Activated CD4-positive, alpha-beta T cell treated with anti-CD3 and anti-CD28 coated beads for 48 hours (primary cell): ENCODE measurements around the gene ZNF280B.
A peak's percentile ranks its signal among the peaks of the same experiment; 100 is the strongest.

Experiments
- DNase-seq: peaks from one replicate; pipeline ENCODE4 v3.0.0-alpha.2; 2020

Gene ZNF280B, protein sequence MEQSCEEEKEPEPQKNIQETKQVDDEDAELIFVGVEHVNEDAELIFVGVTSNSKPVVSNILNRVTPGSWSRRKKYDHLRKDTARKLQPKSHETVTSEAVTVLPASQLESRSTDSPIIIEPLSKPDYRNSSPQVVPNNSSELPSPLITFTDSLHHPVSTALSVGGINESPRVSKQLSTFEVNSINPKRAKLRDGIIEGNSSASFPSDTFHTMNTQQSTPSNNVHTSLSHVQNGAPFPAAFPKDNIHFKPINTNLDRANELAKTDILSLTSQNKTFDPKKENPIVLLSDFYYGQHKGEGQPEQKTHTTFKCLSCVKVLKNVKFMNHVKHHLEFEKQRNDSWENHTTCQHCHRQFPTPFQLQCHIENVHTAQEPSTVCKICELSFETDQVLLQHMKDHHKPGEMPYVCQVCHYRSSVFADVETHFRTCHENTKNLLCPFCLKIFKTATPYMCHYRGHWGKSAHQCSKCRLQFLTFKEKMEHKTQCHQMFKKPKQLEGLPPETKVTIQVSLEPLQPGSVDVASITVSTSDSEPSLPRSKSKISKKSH

DNA sequence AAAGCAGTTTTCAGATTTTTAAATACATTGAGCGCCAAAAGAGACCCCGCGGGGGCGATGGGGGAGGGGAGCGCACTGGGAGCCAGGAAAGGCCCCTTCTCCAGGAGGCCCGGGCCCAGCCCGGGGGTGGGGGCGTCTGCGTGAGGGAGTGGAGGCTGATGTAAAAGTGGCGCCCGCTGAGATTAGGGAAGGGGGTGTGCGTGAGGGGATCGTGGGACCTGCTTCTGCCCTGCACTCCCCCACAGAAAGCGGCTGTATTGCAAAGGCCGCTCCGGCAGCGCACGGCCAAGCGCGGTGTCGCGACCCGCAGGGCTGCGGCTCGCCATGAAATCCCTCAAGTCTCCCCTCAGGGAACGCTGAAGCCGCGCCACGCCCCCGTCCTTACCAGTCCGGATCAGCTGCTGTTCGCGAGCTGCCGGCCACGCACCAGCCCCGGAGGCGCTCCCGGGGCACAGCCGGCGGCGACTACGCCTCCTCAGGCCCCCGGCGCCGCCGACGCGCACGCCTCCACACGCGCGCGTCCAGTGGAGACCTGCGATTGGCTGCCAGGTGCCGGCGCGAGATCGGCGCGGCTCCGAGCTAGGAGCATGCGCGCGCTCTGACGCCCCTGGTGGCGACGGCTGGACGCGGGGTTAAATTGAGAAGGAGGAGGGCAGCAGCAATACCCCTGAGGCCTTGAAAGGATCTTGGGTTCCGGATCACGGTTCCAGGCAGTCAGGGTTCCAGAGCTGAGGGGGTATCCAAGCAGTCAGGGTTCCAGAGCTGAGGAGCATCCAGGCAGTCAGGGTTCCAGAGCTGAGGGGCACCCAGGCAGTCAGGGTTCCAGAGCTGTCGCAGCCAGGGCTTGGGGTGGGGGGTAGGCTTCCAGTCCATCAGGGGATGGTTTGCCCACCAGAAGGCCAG lies at the start of gene ZNF280B:
Gene ZNF280B (minus strand): TSS at position 469 of the 903 bp plus-strand sequence. CDS start 19,344 bp downstream, outside the sequence.
- DNase-seq, result peak; percentile 90

DNA sequence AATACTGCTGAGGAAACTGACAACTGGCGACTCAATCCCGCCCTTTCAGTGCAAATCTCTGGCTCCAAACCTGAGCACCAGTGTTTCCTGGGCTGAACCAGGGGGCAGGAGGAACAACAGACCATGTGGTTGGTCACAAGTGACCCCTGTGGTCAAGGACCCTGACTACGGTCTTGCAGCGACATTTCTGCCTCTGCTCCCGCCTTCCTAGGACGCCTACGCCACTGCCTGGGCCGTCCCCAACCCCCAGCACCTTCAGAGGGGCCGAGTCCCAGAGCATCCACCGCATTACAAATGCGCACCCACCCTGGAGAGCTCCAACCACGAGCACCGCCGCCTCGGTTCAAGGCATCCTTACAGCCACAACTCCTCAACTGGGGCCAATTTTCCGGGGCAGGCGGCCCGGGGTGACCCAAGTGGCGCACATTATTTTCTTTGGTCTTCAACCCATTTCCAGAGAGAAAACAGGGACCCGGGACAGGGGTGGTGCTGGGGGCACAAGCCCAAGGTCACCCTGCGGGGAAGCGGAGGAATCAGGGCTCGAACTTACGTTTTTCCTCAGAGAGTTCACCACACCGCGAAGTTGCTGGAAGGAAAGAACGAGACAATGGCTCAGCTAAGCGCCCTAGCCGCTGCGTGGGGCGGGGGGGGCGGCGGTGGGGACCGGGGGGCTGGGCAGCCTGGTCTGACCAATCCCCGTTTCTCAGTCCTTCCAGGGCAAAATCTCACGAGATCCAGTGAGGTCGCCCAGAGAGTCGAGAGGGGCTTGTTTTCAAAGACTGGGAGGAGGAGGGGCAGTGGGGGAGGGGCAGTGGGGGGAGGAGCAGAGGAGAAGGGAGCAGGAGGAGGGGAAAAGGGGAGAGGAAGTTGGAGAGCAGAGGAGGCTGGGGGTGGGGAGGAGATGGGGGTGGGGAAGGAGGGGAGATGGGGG lies 48.7 kb upstream of the ZNF280B start:
- no peak for DNase-seq

DNA sequence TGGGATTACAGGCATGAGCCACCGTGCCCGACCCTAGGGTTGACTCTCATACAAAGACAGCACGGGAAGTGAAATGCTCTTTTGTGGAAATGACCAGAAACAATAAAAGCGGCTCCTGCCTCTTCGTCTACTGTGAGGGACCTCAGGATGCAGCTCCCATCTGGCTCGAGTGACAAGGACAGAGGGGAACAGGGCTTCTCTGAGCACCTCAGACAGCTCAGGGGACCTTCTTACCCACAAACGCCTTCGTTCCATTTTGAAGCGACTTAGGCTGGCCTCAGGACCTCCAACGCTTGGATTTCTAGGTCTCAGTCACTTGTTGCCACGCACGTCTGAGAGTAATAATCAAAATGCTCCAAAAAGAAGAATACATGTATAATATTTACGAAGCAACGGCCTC lies 48.0 kb upstream of the ZNF280B start:
- no peak for DNase-seq

DNA sequence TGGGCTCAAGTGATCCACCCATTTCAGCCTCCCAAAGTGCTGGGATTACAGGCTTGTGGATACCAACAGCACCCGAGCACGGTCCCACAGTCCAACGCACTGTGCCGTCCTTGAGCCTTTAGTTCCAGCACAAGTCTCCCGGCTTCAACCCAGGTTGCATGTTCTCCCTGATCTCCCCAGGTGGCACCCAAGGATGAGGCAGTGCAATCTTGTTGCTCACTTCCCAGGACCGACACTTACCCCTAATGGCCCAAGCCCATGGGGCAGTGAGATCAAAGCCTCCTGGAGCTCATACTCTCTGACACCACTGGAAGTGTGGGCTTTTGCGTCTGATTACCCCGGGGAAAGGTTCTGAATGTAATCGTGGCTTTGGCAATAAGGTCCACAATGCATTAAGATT lies 47.1 kb upstream of the ZNF280B start:
- no peak for DNase-seq

DNA sequence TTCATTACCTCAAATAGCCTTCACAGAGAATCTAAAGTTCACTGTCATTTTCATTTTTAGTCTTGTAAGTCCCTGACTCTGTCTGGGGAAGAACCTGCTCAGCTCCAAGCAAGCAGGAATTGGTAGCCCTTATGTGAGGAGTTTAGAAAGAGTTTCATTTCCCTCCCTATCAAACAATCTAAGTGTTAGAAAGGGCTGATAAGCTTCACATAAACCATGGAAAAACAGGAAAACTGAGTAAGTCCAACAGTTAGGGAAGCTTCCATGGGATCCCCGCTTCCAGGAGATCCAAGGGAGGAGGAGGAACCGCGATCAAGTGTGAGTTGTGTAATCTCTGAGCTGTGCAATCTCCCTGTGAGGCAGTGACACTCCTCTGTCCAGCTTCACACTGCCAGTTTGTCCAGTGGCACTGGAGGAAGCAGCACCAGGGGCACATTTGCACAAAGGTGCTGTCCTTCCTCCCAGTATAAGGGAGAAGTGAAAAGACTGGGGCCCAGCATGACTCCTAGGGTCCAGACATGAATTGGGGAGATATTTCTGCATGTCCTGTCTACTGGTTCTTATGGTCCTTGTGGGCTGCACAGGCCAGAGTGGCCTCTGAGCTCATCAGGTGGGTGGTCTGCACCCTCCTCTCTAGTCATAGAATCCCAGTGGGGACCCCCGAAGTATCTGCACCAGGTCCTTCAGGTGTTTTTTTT lies 46.2 kb upstream of the ZNF280B start:
- DNase-seq, result no peak

DNA sequence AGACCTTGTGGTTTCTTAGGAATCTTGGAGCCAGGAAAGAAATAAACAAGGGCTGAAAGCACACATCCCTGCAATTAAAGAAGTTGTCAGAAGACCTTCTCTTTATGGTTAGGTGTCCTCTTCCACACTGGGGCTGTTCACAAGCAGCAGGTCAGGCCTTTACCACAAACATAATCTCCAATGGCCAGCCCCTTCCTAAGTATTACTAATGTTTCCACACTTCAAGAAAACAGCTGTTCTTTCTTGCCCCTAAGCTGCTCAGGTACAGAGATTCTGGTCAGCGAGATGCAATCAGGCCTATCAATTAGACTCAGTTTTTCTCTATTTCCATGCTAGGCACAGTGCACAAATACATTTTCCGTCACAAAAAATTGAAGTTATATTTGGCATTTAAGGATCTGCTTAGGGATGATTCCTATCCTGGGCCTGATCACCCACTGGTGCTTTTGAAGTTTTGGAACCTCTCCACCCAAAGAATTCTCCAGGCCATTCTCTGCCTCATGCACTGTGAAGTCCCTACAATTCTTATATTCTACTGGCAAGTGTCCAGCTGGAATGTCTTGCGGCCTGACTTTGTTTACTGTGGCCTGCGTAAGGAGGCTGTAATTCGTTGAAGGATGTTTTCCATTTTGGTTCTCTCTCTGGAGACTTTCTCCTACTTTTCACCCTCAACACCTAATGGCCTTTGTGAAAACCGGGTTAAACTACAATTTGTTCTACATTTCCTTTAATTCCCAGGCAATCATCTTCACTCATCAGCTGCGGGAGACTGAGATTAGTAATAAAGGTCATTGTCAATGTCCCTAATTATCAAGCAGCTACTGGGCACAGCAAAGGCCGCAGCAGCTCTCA lies 45.4 kb upstream of the ZNF280B start:
- no peak for DNase-seq

DNA sequence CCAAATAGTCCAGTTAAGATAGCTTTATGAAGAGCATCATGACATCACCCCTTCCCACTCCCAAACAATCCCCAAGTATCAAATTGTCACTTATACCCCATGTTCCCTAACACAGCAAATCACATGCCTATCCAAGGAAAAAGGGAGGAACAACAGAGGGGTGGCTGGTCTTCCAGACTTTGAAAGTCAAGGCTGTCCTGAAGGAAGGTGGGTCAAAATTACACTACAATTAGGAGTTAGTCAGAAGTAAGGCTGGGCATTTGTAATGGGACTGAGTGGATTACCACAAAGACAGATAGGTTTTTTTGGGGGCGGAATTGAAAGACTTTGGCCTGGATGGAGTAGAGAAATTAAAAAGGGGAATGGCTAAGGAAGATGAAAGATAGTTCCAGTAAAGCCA lies 44.6 kb upstream of the ZNF280B start:
- DNase-seq, result no peak

DNA sequence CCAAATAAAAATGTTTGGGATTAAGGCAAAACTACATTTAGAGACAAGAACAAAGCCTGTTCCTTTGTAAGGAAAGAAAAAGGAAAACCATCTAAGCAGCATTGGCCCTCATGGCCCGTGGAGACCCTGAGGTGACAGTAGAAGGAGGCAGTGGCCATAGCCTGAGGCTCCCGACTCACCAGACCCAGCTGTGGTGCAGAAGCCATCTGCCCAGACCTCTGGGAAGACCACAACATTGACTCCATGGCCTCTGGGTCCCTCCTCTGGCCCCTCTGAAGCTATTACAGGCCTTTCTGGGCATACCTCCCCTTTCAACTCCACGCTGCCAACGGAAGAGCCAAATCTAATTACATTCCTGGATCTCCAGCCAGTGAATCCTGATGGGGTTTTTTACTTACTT lies 44.1 kb upstream of the ZNF280B start:
- no peak for DNase-seq

DNA sequence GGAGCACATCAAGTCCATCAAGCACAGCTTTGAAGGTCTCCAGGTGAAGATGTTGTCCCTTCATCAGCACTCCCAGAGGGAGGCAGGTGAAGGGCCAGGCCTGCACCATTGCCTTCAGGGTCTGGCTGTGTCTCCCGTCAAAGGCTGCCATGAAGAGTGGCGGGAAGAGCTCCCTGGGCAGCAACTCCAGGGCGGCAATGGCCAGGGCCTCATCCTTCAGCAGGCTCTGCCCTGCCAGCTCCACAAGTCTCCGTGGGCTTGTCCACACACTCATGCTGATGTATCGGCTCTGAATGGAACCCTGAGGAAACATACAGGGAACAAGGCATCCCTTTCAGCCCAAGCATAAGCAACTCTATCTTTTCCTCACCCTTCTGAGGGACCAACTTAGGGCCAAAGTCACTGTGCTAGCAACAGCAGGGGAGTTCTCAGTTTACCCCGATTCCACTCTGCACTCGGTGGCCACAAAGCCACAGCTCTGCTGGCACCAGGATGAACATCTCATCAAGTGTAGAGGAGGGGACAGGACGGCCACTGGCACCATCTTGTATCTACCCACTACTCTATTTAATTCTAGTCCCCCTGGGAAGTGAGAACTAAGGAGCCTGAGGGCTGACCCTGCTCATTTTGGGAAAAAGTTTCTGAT lies 42.4 kb upstream of the ZNF280B start:
- DNase-seq, result no peak

DNA sequence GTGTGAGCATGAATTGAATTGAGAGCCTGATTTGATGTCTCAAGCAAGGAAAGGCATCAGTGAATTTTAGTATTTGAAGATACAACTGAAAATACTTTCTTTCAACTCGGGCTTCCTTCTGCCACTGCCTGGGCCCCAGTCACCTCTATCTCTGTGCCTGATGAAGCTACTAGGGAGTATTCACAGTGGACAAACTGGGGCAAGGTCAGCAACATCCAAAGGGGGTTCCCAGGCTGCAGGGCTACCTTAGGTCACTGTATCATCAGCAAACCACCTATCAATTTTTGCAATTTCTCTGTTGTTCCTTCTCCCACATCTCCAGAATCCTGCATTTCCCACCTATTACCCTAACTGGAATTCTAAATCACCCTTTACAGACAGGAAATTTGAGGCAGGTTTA lies 40.4 kb upstream of the ZNF280B start:
- DNase-seq, result no peak

DNA sequence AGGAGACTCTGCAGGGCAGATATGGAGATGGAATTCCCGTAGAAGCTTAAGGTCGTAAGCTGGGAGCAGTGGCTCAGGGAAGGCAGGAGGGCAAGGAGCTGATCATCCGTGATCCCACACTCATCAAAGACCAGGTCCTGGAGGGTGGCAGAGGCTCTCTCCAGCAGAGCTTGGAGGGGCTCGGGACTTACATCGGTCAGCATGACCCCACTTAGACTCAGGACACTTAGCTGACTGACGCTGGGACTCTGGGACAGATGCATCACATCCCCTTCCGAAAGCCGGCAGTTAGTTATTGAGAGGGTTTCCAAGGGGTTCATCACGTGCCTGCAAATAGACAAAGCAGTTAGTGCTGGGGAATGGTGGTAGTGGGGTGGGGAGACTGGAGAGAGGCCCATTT lies 39.8 kb upstream of the ZNF280B start:
- no peak for DNase-seq

DNA sequence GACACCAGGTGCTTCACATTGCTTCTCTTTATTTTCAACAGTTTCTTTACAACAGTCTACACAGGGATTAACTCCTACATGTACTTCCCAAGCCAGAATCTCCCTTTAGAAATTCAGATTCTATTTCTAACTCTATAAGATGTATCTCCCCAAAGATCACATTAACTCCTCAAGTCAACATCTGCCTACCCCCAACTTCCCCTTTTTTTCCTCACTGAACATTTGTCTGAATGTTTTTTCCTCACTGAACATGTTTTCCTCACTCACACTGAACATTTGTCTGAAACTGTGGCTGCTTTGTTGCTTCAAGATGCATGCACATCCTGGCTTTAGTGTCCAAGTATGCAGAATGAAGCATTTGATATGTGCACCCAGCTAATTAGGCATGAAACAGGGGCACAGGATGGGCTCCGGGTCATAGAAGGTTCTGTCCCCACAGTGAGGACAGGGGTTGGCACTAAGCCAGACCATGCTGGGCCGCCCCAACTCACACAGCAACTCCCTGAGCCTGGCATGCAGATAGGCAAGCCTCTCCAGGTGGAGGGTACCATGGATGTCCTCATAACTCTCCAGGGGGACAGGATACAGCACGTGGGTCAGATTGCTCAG lies 39.3 kb upstream of the ZNF280B start:
- DNase-seq, result no peak

DNA sequence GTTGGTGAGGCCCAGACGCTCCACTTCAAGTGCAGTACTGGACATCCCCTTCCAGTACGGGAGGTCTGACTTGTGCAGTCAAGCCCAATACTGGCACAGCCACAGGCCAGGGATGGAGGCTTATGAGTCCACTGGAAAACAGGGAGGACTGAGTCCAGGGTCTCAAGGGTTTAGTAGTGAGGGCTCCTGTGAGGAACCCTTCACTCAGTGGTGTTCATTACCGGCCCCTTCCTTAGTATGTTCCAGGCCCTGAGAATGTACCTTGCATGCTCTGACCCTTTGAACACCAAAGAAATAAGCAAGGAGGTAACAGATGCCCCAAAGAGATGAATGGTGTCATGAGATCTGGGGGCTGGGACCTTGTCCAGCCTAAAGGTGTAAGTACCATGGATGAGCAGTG lies 38.7 kb upstream of the ZNF280B start:
- no peak for DNase-seq

DNA sequence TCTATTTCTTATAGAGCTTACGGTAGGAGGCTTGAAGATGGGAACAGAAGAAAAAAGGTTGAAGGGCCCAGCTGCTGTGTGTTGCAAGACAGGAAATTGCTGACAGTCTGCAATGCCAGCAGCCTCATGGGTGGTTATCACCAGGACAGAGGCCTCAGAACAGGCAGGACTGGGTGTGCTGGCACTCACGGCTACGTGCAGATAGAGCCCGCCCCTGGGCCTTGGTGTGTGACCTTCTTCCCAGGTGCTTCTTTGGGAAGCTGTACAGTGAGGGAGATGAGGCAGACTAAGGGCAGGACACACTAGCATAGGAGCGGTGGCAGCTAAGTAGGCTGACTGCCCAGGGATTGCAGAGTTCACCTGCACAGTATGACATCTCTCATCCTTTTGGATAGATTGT lies 37.9 kb upstream of the ZNF280B start:
- no peak for DNase-seq

DNA sequence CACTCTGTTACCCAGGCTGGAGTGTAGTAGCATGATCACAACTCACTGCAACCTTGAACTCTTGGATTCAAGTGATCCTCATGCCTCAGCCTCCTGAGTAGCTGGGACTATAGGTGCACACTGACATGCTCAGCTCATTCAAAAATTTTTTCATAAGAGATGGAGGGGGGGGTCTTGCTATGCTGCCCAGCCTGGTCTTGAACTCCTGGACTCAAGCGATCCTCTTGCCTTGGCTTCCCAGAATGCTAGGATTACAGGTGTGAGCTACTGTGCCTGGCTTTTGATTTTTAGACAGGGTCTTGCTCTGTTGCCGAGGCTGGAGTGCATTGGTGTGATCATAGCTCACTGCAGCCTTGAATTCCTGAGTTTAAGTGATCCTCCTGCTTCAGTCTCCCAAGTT lies 36.5 kb upstream of the ZNF280B start:
- no peak for DNase-seq

DNA sequence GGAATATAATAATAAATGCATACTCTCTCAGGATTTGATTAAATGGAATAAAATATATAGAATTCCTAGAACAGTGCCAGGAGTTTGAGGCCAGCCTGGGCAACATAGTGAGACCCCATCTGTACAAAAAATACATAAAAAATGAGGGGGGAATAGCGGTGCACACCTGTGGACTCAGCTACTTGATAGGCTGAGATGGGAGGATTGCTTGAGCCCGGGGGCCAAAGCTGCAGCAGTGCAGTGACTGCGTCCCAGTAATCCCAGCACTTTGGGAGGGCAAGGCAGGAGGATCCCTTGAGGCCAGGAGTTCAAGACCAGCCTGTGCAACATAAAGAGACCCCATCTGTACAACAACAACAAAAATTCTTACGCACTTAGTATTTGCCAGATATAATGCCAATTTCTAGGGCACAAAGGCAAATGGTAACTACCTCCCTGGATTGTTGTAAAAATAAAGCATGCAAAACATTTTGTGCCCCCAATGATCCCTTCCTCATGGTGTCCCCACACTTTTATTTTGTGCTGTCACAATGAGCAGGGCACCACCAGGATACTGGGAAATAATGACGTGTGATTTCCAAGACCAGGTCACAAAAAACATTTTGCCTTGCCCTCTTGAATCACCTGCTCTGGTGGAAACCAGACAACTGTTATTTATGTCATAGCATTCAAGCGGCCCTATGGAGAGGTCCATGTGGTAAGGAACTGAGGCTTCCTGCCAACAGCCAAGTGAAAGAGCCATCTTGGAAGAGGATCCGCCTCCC lies 29.9 kb upstream of the ZNF280B start:
- no peak for DNase-seq

DNA sequence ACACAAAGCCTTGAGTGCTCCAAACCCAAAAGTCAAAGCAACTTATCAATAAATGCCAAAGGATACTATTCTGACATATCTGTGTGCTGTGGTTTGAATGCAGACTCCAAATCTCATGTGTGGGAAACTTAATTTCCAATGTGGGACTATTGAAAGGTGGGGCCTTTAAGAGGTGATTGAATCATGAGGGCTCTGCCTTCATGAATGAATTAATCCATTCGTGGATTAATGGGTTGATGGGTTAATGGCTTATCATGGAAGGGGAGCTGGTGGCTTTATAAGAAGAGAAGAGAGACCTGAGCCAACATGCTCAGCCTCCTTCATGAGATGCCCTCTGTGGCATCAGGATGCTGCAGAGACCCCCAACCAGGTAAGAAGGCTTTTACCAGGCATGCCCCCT lies 28.4 kb upstream of the ZNF280B start:
- no peak for DNase-seq

DNA sequence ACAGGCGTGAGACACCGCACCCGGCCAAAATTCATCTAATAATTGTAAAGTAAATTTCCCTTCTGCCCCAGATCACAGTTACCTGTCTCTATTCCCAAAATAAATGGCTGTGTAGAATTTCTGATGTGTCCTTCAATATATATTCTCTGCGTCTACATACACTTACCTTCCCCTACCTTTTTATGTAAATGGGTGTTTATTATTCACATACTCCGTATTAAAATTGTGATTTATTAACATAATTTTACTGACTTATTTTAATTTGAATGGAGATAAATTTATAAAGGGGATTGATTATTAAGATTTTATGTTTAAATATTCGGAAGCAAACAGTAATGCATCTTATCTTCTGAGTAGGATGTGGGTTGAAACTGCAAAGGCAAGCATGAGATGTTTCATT lies 28.0 kb upstream of the ZNF280B start:
- DNase-seq, result no peak

DNA sequence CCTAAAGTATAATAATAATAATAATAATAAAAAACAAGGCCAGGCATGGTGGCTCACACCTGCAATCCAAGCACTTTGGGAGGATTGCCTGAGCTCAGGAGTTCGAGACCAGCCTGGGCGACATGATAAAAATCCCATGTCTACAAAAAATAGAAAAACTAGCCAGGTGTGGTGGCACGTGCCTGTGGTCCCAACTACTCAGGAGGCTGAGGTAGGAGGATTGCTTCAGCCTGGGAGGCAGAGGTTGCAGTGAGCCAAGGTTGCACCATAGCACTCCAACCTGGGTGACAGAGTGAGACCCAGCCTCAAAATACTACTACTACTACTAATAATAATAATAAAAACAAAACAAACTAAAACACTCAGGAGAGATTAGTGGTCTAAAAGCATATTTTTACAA lies 27.1 kb upstream of the ZNF280B start:
- DNase-seq, result no peak
